ENCODE measurements around the gene NAA10.

The NAA10 gene

DNA sequence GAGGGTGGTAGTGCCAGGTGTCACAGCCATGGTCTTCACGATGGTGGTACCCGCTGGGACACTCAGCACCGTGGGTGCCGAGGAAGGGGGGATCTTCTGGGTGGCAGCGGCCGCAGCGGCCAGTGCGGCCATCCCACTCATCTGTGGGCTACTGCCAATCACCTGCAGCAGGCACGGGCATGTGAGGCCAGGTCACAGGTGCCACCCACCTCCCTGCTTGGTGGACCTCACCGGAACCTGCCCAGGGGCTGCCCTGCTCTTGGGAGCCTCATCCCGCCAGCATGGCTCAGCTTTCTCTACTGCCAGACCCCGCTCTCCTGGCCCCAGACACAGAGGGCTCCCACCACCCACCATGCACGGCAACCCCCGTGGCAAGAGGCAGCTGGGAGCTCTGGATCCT is 23.8 kb upstream of the NAA10 start:
- TF ChIP-seq, protein P1, sequence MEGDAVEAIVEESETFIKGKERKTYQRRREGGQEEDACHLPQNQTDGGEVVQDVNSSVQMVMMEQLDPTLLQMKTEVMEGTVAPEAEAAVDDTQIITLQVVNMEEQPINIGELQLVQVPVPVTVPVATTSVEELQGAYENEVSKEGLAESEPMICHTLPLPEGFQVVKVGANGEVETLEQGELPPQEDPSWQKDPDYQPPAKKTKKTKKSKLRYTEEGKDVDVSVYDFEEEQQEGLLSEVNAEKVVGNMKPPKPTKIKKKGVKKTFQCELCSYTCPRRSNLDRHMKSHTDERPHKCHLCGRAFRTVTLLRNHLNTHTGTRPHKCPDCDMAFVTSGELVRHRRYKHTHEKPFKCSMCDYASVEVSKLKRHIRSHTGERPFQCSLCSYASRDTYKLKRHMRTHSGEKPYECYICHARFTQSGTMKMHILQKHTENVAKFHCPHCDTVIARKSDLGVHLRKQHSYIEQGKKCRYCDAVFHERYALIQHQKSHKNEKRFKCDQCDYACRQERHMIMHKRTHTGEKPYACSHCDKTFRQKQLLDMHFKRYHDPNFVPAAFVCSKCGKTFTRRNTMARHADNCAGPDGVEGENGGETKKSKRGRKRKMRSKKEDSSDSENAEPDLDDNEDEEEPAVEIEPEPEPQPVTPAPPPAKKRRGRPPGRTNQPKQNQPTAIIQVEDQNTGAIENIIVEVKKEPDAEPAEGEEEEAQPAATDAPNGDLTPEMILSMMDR (IDR thresholded peaks at IDR 0.05) = no peak
- H3K27me3 ChIP-seq = no peaks in the 10 kb centered on the region
- no peak overlapping the region for H3K4me3 ChIP-seq (ENCODE audit: low read depth in 1 of 2, low read length in 1 of 2)
- H3K4me1 ChIP-seq (ENCODE audit: control insufficient read depth in 1 of 2, insufficient read depth in 1 of 2, low read depth in 1 of 2, low read length in 1 of 2) = no peaks in the 10 kb centered on the region
- H3K9me3 ChIP-seq = no peaks in the 10 kb centered on the region
- H3K36me3 ChIP-seq = peaks cover 67% of the 10 kb centered on the region
- H3K27ac ChIP-seq = no peak overlapping the region

DNA sequence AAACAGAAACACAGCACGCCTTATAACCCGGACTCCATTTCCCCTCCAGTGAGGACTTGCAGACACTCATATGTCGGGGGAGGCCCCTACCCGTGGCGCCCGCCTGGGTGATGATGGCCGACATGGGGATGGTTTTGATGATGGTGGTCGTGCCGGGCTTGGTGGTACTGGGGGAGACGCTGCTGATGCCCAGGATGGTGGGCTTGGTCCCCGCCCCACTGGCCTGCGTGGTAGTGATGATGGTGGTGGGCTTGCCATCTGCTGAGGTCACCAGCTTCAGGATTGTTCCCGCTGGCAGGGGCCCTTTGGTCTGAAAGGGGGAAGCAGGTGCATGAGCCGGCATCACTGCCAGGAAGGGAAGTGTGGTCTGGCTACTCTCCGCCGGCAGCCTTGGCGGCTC is 22.4 kb upstream of the NAA10 start:
- H3K36me3 ChIP-seq = peaks cover 67% of the 10 kb centered on the region
- no peak overlapping the region for H3K27ac ChIP-seq
- no peaks in the 10 kb centered on the region for H3K4me1 ChIP-seq (ENCODE audit: control insufficient read depth in 1 of 2, insufficient read depth in 1 of 2, low read depth in 1 of 2, low read length in 1 of 2)
- no peaks in the 10 kb centered on the region for H3K9me3 ChIP-seq
- TF ChIP-seq, protein P1 (IDR thresholded peaks at IDR 0.05) = no peak
- no peak overlapping the region for H3K4me3 ChIP-seq (ENCODE audit: low read depth in 1 of 2, low read length in 1 of 2)
- no peaks in the 10 kb centered on the region for H3K27me3 ChIP-seq

DNA sequence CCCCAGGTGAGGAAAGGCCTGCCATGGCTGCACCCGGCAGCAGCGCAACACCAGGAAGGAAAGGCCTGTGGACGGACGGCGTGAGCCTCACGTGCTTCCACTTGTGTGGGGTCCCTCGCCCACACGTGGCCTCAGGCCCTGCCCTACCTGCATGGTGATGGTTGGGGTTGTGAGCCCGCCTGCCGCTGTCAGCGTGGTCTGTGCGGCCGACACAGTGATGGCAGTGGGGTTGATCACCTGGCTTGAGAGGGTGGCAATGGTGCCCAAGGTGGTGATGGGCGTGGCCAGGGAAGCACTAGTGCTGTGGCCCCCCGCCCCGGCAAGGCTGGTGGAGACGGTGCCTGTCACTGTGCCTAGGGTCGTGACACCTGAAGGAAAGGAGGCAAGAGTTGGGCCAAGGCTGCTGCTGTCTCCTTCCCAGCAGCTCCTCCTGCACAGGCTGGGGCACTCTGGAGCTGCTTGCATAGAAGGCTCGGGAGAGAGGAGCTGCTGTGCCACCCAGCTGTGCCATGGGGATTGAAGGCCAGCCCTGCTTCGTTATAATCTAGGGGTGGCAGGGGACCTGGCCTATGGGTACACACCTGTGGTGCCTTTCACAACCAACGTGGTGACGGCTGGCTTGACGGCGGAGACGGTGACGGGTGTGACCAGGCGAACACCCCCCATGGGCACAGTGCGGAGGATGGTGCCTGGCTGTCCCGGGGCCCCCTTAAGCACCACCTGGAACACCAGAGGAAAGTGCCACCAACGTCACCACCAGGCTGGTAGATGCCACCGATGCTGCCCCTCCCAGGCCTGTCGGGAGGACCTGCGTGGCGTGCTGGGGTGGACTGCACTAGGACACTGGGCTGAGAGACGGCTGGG is 21.4 kb upstream of the NAA10 start:
- peaks cover 65% of the 10 kb centered on the region for H3K36me3 ChIP-seq
- H3K27ac ChIP-seq = no peak overlapping the region
- H3K4me1 ChIP-seq (ENCODE audit: control insufficient read depth in 1 of 2, insufficient read depth in 1 of 2, low read depth in 1 of 2, low read length in 1 of 2) = no peaks in the 10 kb centered on the region
- no peak overlapping the region for H3K4me3 ChIP-seq (ENCODE audit: low read depth in 1 of 2, low read length in 1 of 2)
- H3K27me3 ChIP-seq = no peaks in the 10 kb centered on the region
- H3K9me3 ChIP-seq = no peaks in the 10 kb centered on the region
- TF ChIP-seq, protein P1 (IDR thresholded peaks at IDR 0.05) = no peak

DNA sequence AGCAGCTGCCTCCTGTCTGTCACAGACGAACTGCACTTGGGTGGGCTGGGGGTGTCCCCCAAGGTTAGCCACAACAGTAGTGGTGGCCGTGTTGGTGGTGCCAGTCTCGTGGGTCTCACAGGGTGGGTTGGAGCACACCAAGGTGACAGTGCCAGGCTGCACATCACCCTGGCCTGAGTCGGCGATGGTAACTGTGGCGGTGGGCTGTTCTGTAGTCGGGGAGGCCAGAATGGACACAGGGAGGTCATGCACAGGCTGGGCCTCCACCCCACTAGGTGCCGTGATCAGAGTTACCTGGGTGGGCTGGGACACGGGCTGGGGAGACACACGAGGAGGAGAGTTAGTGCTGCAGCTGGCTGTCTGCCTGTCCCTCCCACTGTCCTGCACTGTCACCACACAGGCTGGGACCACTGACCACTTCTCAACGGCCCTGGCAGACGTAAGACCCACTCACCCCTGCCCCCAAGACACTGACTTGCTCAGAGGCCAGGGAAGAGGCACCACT is 20.4 kb upstream of the NAA10 start:
- H3K36me3 ChIP-seq = peaks cover 65% of the 10 kb centered on the region
- no peak overlapping the region for H3K27ac ChIP-seq
- H3K4me1 ChIP-seq (ENCODE audit: control insufficient read depth in 1 of 2, insufficient read depth in 1 of 2, low read depth in 1 of 2, low read length in 1 of 2) = no peaks in the 10 kb centered on the region
- no peaks in the 10 kb centered on the region for H3K27me3 ChIP-seq
- no peak overlapping the region for H3K4me3 ChIP-seq (ENCODE audit: low read depth in 1 of 2, low read length in 1 of 2)
- no peaks in the 10 kb centered on the region for H3K9me3 ChIP-seq
- TF ChIP-seq, protein P1 (IDR thresholded peaks at IDR 0.05) = no peak

DNA sequence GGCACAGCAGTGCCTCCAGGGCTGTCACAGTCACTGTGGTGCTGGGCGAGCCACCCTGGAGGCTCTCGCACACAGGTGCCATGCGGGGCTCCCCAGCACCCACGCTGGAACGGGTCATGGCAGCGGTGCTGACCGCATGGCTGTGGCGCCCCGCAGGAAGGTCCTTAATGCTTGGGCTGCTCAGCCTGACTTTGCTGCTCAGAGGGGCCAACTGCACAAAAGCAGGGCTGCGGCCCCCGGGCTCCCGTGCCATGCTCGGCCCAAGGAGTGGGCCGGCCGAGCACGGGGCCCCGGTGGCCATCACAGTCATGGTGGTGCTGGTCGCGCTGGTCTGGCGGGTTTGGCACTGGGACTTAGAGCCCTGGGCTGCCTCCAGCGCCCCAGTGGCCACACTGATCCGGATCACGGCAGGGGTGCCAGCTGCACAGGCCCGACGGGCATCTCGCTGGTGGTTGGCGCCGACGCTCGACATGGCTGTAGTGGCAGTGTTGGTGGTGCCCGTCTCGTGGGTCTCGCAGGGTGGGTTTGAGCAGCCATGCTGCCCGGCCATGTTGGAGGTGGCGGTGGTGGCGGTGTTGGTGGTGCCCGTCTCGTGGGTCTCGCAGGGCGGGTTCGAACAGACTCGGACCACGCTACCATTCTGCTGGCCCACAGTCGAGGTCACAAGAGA is 19.9 kb upstream of the NAA10 start:
- no peaks in the 10 kb centered on the region for H3K9me3 ChIP-seq

More for the DNA sequence above, 19.9 kb upstream of the NAA10 start:
- peaks cover 60% of the 10 kb centered on the region for H3K36me3 ChIP-seq
- H3K27ac ChIP-seq = no peak overlapping the region
- no peak overlapping the region for H3K4me3 ChIP-seq (ENCODE audit: low read depth in 1 of 2, low read length in 1 of 2)
- TF ChIP-seq, protein P1 (IDR thresholded peaks at IDR 0.05) = no peak
- H3K4me1 ChIP-seq (ENCODE audit: control insufficient read depth in 1 of 2, insufficient read depth in 1 of 2, low read depth in 1 of 2, low read length in 1 of 2) = peaks cover 0 to under 1% of the 10 kb centered on the region in 2 experiments
- no peaks in the 10 kb centered on the region for H3K27me3 ChIP-seq

Data from neutrophil (primary cell).